K562 (cell line): ENCODE results near the gene SERPIND1. TPM values are rescaled to one million over a fixed set of nuclear protein-coding genes. Genes with fewer than 3 reads are reported as not detected.

Experiments
- CGGBP1 ChIP-seq: fragments of 250-450 bp; sonication (Bioruptor Pico); IDR thresholded peaks from 2 replicates; pipeline ENCODE4 v1.9.0; 2021; ENCODE audit warnings: mild to moderate bottlenecking
- CTCF ChIP-seq, 3 experiments: IDR thresholded peaks in 2 of 3; conservative IDR thresholded peaks in 1 of 3; 2 replicates each; pipeline ENCODE4 v1.5.1; 2011 to 2012; ENCODE audit warnings: low read length in 3 of 3, mild to moderate bottlenecking in 3 of 3, control low read depth in 2 of 3, improper control_type of control experiment in 1 of 3, inconsistent platforms in 1 of 3, low read depth in 1 of 3, mixed read lengths in 1 of 3, moderate library complexity in 1 of 3; ENCODE audit not compliant: insufficient read depth in 2 of 3
- CTCFL ChIP-seq: IDR thresholded peaks from 2 replicates; pipeline ENCODE4 v1.6.1; 2011; ENCODE audit warnings: borderline replicate concordance, low read depth, mild to moderate bottlenecking, moderate library complexity, low read length; ENCODE audit not compliant: insufficient read depth, poor library complexity, severe bottlenecking
- GATA2 ChIP-seq: sonication (generic); formaldehyde crosslinking; IDR thresholded peaks from 2 replicates; pipeline ENCODE4 v1.4.0; 2020; ENCODE audit warnings: mild to moderate bottlenecking, missing genetic modification reagents
- GTF2A2 ChIP-seq: IDR thresholded peaks from 2 replicates; pipeline ENCODE4 v1.6.1; 2016; ENCODE audit warnings: mild to moderate bottlenecking, missing genetic modification characterization, missing compliant biosample characterization
- GTF2E2 ChIP-seq: fragments of 200-800 bp; sonication (Bioruptor generic); IDR thresholded peaks from 2 replicates; pipeline ENCODE4 v1.6.1; 2016; ENCODE audit warnings: missing genetic modification characterization, missing compliant biosample characterization
- HMGXB4 ChIP-seq: sonication (generic); formaldehyde crosslinking; IDR thresholded peaks from 2 replicates; pipeline ENCODE4 v1.8.1; 2023; ENCODE audit warnings: mild to moderate bottlenecking, missing genetic modification reagents
- HOMEZ ChIP-seq: fragments of 250-450 bp; sonication (Bioruptor Pico); IDR thresholded peaks from 2 replicates; pipeline ENCODE4 v1.4.0; 2020; ENCODE audit warnings: mild to moderate bottlenecking, moderate library complexity
- IFI16 ChIP-seq: fragments of 250-450 bp; sonication (Bioruptor Pico); IDR thresholded peaks from 2 replicates; pipeline ENCODE4 v2.1.2; 2022; ENCODE audit warnings: mild to moderate bottlenecking, inconsistent platforms
- KDM1A ChIP-seq, 2 experiments: fragments of 450-650 bp; IDR thresholded peaks; 2 replicates each; pipeline ENCODE4 v1.6.1; 2016; ENCODE audit warnings: mild to moderate bottlenecking in 2 of 2
- NEUROD1 ChIP-seq: fragments of 150-350 bp; IDR thresholded peaks from 2 replicates; pipeline ENCODE4 v1.6.1; 2014; ENCODE audit warnings: borderline replicate concordance, low read length, low read depth; ENCODE audit not compliant: partially characterized antibody
- PBX2 ChIP-seq, 2 experiments: IDR thresholded peaks in 1 of 2; conservative IDR thresholded peaks in 1 of 2; 2 replicates each; pipeline ENCODE4 v1.6.1; 2016; ENCODE audit warnings: low read depth in 2 of 2, mild to moderate bottlenecking in 1 of 2, missing compliant biosample characterization in 1 of 2, missing genetic modification characterization in 1 of 2, moderate library complexity in 1 of 2
- RAD21 ChIP-seq, 2 experiments: fragments of 250-450 bp in 1 of 2; fragments of 450-650 bp in 1 of 2; sonication (Bioruptor Pico) in 1 of 2; formaldehyde crosslinking in 1 of 2; IDR thresholded peaks in 1 of 2; conservative IDR thresholded peaks in 1 of 2; 2 replicates each; pipeline versions ENCODE4 v1.4.0 to v1.8.0; 2020 to 2022; ENCODE audit warnings: mild to moderate bottlenecking in 2 of 2, moderate library complexity in 1 of 2
- RBM15 ChIP-seq: fragments of 200-400 bp; formaldehyde crosslinking; IDR thresholded peaks from 2 replicates; pipeline ENCODE4 v1.6.1; 2018; ENCODE audit warnings: mild to moderate bottlenecking, low read length, moderate library complexity; ENCODE audit not compliant: insufficient read depth
- SMARCA4 ChIP-seq: fragments of 450-650 bp; IDR thresholded peaks from 2 replicates; pipeline ENCODE4 v1.6.1; 2016
- TRIM28 ChIP-seq: fragments of 450-650 bp; IDR thresholded peaks from 2 replicates; pipeline ENCODE4 v1.6.1; 2017
- ZNF696 ChIP-seq: fragments of 250-450 bp; sonication (Bioruptor Pico); conservative IDR thresholded peaks from 2 replicates; pipeline ENCODE4 v1.4.0; 2020; ENCODE audit warnings: mild to moderate bottlenecking, moderate library complexity
- polyA plus RNA-seq, 8 experiments: library from polyadenylated mRNA; depleted of rRNA in 4 of 8; stranded (reverse) in 5 of 8; unstranded in 3 of 8; fragments of >200 nt; fragmentation: Nextera tagmentation in 2 of 8; fragmentation: Illumina TruSeq in 1 of 8; extraction: Ambion mirVana in 2 of 8; extraction: Trizol in 1 of 8; gene quantifications; 2 replicates each; pipeline versions ENCODE4 v1.2.1 to v1.2.3, GENCODE V29; 2011 to 2014; ENCODE audit warnings: inconsistent platforms in 1 of 8, missing spikeins in 1 of 8
- total RNA-seq, 7 experiments: library from RNA; depleted of rRNA in 6 of 7; stranded (reverse); fragments of >200 nt in 6 of 7; fragmentation: Illumina TruSeq in 2 of 7; extraction: Trizol in 2 of 7; gene quantifications; 2 replicates each; pipeline versions ENCODE4 v1.2.1 to v1.2.3, GENCODE V29; 2011 to 2021; ENCODE audit warnings: low replicate concordance in 1 of 7

SERPIND1 gene
- total and polyA plus RNA-seq, 9 of the 15 experiments (the other 6 are each of a cell fraction or from before 2014, with no cell fraction given), result 0.04 to 0.11 (median 0.09) TPM; not detected in 6

GRCh38 chr22:20758688-20759087 lies 15.2 kb upstream of the SERPIND1 start (continued):
- TF ChIP-seq ZNF696 (CRISPR knock-in tag) (no peak), PBX2 (CRISPR knock-in tag; IDR thresholded peaks at IDR 0.05; ENCODE audit: low read depth) (no peak), PBX2 (tag; conservative IDR thresholded peaks at IDR 0.05; ENCODE audit: low read depth) (no peak), CTCF (IDR thresholded peaks at IDR 0.05 in 2 of 3, conservative IDR thresholded peaks at IDR 0.05 in 1 of 3; ENCODE audit: insufficient read depth in 2 of 3, low read depth in 1 of 3, low read length in 3 of 3) (peak; percentile 64 to 76 (median 75)), TRIM28 (no peak), HMGXB4 (CRISPR knock-in tag) (no peak), GTF2E2 (tag) (no peak), GATA2 (CRISPR knock-in tag) (no peak), SMARCA4 (no peak), KDM1A (IDR thresholded peaks at IDR 0.05) (no peak), RAD21 (CRISPR knock-in tag; conservative IDR thresholded peaks at IDR 0.05 in 1 of 2, IDR thresholded peaks at IDR 0.05 in 1 of 2) (peak in 1 of 2 experiments; percentile 59; a peak in 2 of 4 replicates), GTF2A2 (tag) (no peak), CGGBP1 (CRISPR knock-in tag) (no peak), HOMEZ (CRISPR knock-in tag) (0 out of 2 replicates have a peak, but pooled peaks have one; percentile 16), NEUROD1 (no peak), RBM15 (no peak), IFI16 (no peak), CTCFL (peak; percentile 23)
